Measurements from ENCODE around the gene GAS7. TPM values are rescaled to one million over a fixed set of nuclear protein-coding genes. Genes with fewer than 3 reads are reported as not detected.

GAS7 gene
- total and polyA plus RNA-seq, 9 of the 15 experiments (the other 6 are each of a cell fraction or from before 2014, with no cell fraction given), result 0.11 to 0.33 TPM; not detected in 7

- TF ChIP-seq TCF7 (IDR thresholded peaks at IDR 0.05; ENCODE audit: borderline replicate concordance) (no peak), ZNF212 (CRISPR knock-in tag; IDR thresholded peaks at IDR 0.05) (no peak), ZNF217 (CRISPR knock-in tag; IDR thresholded peaks at IDR 0.05) (no peak), NR2F6 (CRISPR knock-in tag; IDR thresholded peaks at IDR 0.05) (no peak), ZNF76 (CRISPR knock-in tag; IDR thresholded peaks at IDR 0.05; ENCODE audit: borderline replicate concordance) (no peak), PCBP2 (IDR thresholded peaks at IDR 0.05; ENCODE audit: low read depth, low read length, poor library complexity, severe bottlenecking) (no peak), CCNT2 (IDR thresholded peaks at IDR 0.05; ENCODE audit: borderline replicate concordance, extremely low read depth, insufficient read length, low read depth, low read length) (no peak), ZKSCAN3 (CRISPR knock-in tag; IDR thresholded peaks at IDR 0.05) (no peak), HIVEP1 (CRISPR knock-in tag; IDR thresholded peaks at IDR 0.05) (no peak), GTF3C2 (IDR thresholded peaks at IDR 0.05; ENCODE audit: borderline replicate concordance, extremely low read depth, insufficient read length) (no peak)
- TF ChIP-seq, protein P1, sequence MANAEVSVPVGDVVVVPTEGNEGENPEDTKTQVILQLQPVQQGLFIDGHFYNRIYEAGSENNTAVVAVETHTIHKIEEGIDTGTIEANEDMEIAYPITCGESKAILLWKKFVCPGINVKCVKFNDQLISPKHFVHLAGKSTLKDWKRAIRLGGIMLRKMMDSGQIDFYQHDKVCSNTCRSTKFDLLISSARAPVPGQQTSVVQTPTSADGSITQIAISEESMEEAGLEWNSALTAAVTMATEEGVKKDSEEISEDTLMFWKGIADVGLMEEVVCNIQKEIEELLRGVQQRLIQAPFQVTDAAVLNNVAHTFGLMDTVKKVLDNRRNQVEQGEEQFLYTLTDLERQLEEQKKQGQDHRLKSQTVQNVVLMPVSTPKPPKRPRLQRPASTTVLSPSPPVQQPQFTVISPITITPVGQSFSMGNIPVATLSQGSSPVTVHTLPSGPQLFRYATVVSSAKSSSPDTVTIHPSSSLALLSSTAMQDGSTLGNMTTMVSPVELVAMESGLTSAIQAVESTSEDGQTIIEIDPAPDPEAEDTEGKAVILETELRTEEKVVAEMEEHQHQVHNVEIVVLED (CRISPR knock-in tag; IDR thresholded peaks at IDR 0.05), result no peak
Measured at GRCh38 chr17:10155371-10156076, 42.9 kb downstream of the GAS7 start (continued).
